HEK293T (cell line): ENCODE measurements around the gene SCAMP1.

Source experiments
- BHLHE40 ChIP-seq: fragments of 450-650 bp; IDR thresholded peaks from 2 replicates; pipeline ENCODE4 v1.6.1; 2016; ENCODE audit warnings: mild to moderate bottlenecking, moderate library complexity, borderline replicate concordance
- CTBP1 ChIP-seq: fragments of 450-650 bp; IDR thresholded peaks from 2 replicates; pipeline ENCODE4 v1.6.1; 2016; ENCODE audit warnings: borderline replicate concordance
- ELF4 ChIP-seq: fragments of 450-650 bp; IDR thresholded peaks from 2 replicates; pipeline ENCODE4 v1.6.1; 2017; ENCODE audit warnings: antibody characterized with exemption
- FOXM1 ChIP-seq: fragments of 450-650 bp; IDR thresholded peaks from 2 replicates; pipeline ENCODE4 v1.6.1; 2017; ENCODE audit warnings: mild to moderate bottlenecking, borderline replicate concordance
- HDGF ChIP-seq: fragments of 450-650 bp; IDR thresholded peaks from 2 replicates; pipeline ENCODE4 v1.6.1; 2017; ENCODE audit warnings: antibody characterized with exemption, borderline replicate concordance
- L3MBTL2 ChIP-seq: fragments of 450-650 bp; conservative IDR thresholded peaks from 2 replicates; pipeline ENCODE4 v1.6.1; 2016; ENCODE audit warnings: mild to moderate bottlenecking
- SP1 ChIP-seq: fragments of 450-650 bp; IDR thresholded peaks from 2 replicates; pipeline ENCODE4 v1.6.1; 2017
- SUZ12 ChIP-seq: fragments of 450-650 bp; IDR thresholded peaks from 2 replicates; pipeline ENCODE4 v1.6.1; 2016; ENCODE audit warnings: mild to moderate bottlenecking
- TARDBP ChIP-seq: fragments of 450-650 bp; IDR thresholded peaks from 2 replicates; pipeline ENCODE4 v1.6.1; 2016
- ZNF384 ChIP-seq: fragments of 450-650 bp; IDR thresholded peaks from 2 replicates; pipeline ENCODE4 v1.6.1; 2016

GRCh38 chr5:78327761-78328510, 32.5 kb upstream of the SCAMP1 start:
- no peak for TF ChIP-seq SP1
- TF ChIP-seq ELF4 = no peak
- TF ChIP-seq FOXM1 = no peak
- no peak for TF ChIP-seq ZNF384
- TF ChIP-seq BHLHE40 = no peak
- no peak for TF ChIP-seq L3MBTL2
- TF ChIP-seq TARDBP = no peak
- TF ChIP-seq CTBP1 = no peak
- TF ChIP-seq SUZ12 = no peak
- TF ChIP-seq HDGF = no peak
